ENCODE data around the gene ACKR4.

The ACKR4 gene

GRCh38 chr3:132641837-132642538, 44.9 kb downstream of the ACKR4 start:
- DNase-seq (ENCODE audit: low read depth, low spot score) = peak; percentile 64

- no peak for DNase-seq (ENCODE audit: low read depth, low spot score)
Measured at GRCh38 chr3:132642539-132642847, 45.4 kb downstream of the ACKR4 start.

GRCh38 chr3:132643366-132643765, 46.3 kb downstream of the ACKR4 start:
- DNase-seq (ENCODE audit: low read depth, low spot score) = no peak

- DNase-seq (ENCODE audit: low read depth, low spot score) = no peak
Measured at GRCh38 chr3:132645058-132645457, 48.0 kb downstream of the ACKR4 start.

GRCh38 chr3:132650153-132650552, 53.1 kb downstream of the ACKR4 start:
- no peak for DNase-seq (ENCODE audit: low read depth, low spot score)

All from astrocyte of the hippocampus (primary cell).